ENCODE results near the gene PRSS21.
A peak's percentile ranks its signal among the peaks of the same experiment; 100 is the strongest.

Gene PRSS21

GRCh38 chr16:2779978-2780898, 36.8 kb upstream of the PRSS21 start:
- no peak for DNase-seq (ENCODE audit: low read depth)

DNA sequence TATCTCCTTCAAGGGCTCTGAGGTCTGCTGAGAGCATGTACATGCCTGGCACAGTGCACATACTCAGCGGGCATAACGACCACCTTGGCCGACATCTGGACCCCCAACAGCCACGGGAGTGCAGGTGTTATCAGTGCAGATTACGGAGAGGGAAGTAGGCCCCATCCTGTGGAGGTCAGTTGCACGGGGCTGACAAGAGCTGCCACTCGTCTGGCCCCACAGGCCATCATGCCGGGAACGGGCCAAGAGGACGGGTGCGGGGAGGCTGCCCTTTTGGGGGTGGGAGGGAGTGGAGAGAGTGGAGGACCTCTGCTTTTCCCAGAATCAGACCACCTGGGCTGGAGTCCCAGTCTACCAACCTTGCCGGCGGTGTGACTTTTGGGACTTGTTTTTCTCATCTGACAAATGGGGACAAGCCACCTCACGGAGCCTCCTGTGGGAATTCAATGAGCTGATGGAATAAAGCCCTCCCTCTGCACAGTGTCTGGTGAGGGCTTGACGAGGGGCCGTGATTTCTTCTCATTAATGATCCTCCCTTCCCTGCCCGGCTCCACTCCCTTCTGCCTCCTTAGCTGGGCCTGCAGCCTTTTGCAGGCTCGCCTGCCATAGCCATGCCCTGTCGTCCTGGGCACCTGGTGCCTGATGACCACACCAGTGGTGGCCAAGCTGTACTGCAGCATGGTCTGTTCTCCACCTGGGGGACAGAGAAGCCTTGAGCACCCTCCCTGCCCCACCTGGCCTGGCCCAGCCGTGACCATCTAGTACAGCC, 34.3 kb upstream of the PRSS21 start:
- DNase-seq (ENCODE audit: low read depth) = no peak

DNA sequence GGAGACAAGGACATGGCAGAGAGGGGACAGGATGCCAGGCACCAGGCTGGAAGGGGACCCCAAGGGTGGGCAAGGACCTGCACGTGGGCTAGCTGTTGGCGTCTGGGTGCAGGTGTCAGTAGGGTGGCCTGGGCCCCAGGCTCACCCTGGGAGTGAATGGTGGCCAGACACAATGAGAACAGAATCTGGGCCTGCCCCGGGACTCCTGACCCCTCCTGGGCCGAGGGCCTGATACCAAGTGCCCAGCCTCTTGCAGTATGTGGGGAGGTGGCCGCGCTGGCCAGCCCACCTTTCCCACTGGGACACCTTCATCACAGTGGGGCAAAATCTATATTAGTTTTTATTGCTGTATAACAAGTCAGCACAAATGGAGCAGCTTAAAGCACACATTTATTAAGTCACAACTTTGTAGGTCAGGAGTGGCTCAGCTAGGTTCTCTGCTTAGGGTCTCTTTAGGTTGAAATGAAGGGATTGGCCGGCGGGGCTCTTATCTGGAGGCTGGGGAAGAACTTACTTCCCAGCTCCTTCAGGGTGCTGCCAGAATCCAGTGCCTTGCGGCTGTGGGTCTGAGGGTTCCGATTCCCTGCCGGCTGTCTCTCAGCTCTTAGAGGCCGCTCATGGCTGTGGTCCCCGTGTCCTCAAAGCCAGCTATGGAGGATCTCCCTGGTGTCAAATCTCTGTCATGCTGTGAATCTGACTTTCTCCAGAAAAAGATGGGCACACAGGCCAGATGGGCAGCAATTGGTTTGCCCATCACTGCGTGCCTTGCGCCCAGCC, 33.3 kb upstream of the PRSS21 start:
- no peak for DNase-seq (ENCODE audit: low read depth)

GRCh38 chr16:2784358-2785100, 32.5 kb upstream of the PRSS21 start:
- no peak for DNase-seq (ENCODE audit: low read depth)

DNA sequence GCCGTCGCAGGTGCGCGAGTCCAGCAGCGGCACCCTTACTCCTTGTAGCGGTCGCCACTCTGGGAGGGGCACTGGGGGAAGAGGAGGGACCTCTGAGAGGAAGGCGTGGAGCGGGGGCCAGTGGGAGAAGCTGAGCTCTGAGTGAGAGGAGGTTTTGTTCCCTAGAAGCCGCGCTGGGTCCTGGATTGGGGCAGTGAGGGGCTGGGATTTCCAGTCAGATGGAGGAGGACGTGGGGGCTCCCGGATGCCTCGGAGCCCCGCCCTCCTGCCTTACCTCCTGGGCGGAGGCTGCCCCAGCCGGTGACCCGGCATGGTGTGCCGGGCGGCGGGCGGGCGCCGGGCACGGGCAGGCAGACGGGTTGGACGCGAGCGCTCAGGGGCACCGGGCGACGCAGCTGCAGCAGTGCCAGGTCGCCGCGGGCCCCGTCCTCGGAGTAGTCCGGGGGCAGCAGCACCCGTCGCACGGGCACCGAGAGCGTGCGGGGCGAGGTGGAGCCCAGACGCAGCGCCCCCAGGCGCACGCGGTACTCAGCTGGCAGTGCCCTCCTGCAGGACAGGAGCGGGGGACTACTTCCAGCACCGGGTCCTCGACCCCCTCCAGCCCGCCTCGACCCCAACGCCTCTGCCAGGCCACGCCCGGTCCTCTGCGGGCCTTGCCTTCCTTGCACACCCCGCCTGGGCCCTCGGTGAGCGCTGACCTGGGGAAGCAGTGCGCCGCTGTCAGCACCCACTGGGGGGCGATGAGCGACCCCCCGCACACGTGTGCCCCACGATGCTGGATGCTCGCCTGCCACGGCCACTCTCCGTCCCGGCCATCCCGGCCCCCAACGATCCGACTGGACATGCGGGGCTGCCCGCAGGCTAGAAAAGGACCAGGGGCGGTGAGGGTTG, 31.7 kb upstream of the PRSS21 start:
- DNase-seq (ENCODE audit: low read depth) = peak; percentile 31

DNA sequence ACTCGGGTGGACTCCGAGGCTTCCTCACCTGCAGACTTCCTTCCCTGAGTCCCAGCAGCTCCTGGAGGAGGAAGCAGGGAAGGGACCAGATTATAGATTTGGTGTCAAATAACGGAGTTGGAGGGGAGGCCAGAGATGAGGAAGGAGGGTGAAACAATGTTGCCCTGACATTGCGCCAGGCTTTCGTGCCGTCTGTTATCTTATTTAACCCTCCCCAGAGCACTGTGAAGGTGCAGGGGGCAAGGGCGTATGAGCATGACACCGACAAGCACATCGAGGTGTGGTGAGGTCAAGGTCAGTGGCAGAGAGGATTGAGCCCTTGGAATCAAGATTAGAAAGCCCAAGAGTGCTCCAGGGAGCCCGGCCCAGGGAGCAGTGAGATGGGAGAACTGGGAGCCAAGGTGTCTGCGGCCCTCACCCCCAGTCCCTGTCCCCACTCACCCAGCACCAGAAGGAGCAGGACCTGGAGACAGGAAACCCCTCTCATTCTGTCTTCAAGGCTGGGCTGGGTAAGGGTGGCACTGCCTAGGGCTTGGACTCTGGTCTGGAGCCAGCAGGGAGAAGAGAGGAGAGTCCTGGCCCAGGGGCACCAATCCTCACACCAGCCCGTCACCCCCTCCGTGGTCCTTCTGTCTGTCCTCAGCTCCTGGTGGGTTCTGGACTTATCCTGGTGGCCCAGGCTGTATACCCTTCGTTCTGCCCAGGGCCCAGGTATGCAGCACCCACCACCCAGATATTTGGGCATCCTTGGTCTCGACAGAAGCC, 30.8 kb upstream of the PRSS21 start:
- DNase-seq (ENCODE audit: low read depth) = no peak

- no peak for DNase-seq (ENCODE audit: low read depth)
Observed at GRCh38 chr16:2786826-2787151, 30.2 kb upstream of the PRSS21 start.

- DNase-seq (ENCODE audit: low read depth) = no peak
Observed at GRCh38 chr16:2787406-2787805, 29.6 kb upstream of the PRSS21 start, which contains the start of gene PRSS33. TSS of gene PRSS33 (minus strand) at chr16:2787560. CDS start at chr16:2786547, 1,013 bp downstream.

- no peak for DNase-seq (ENCODE audit: low read depth)
Observed at GRCh38 chr16:2787961-2788360, 29.1 kb upstream of the PRSS21 start.

- no peak for DNase-seq (ENCODE audit: low read depth)
Observed at GRCh38 chr16:2790631-2791030, 26.4 kb upstream of the PRSS21 start.

DNA sequence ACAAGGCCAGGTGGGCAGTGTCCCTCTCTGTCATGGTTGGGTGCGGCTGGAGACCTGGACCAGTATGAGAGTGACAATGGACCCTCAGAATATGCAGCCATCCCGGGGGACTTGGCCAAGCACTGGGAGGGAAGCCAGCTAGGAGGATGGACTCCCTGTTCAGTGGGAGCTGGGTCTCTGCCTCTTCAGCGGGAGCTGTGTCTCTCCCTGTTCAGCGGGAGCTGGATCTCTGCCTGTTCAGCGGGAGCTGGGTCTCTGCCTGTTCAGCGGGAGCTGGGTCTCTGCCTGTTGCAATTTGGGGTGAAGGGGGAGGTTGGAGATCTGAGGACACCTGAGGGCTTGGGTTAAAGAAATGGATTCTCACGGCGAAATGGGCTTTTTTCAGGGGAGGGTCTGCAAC, 25.9 kb upstream of the PRSS21 start:
- no peak for DNase-seq (ENCODE audit: low read depth)

DNA sequence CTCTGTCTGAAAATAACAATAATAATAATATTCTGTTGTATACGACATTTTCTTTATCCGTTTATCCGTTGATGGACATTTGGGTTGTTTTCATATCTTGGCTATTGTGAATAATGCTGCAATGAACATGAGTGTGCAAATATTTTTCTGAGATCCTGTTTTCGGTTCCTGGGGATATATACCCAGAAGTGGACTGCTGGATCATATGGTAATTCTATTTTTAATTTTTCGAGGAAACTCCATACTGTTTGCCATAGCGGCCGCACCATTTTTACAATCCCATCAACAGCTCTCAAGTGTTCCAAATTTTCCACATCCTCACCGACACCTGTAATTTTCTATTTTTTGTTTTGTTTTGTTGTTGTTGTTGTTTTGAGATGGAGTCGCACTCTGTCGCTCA, 24.1 kb upstream of the PRSS21 start:
- no peak for DNase-seq (ENCODE audit: low read depth)

GRCh38 chr16:2795395-2796143, 21.5 kb upstream of the PRSS21 start:
- DNase-seq (ENCODE audit: low read depth) = no peak

GRCh38 chr16:2798723-2799204, 18.3 kb upstream of the PRSS21 start:
- DNase-seq (ENCODE audit: low read depth) = no peak

DNA sequence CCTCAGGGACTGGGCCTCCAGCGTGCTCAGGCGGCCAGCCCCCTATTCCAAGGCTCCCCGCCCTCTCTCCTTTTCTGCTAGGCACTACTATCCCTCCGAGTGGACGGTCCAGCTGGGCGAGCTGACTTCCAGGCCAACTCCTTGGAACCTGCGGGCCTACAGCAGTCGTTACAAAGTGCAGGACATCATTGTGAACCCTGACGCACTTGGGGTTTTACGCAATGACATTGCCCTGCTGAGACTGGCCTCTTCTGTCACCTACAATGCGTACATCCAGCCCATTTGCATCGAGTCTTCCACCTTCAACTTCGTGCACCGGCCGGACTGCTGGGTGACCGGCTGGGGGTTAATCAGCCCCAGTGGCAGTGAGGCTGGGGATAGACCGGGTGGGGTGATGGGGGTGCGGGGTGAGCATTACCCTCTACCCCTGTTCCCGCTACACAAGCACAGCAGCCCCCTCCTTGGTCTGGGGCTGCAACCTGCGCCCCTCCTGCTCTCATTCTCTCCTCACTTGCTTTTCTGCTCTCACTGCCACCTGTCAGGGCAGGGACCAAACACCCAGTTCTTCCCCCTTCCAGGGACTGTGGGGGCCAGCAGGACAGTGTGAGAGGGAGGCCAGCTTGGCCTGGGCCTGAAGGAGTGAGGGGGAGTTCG, 17.7 kb upstream of the PRSS21 start:
- DNase-seq (ENCODE audit: low read depth) = no peak

DNA sequence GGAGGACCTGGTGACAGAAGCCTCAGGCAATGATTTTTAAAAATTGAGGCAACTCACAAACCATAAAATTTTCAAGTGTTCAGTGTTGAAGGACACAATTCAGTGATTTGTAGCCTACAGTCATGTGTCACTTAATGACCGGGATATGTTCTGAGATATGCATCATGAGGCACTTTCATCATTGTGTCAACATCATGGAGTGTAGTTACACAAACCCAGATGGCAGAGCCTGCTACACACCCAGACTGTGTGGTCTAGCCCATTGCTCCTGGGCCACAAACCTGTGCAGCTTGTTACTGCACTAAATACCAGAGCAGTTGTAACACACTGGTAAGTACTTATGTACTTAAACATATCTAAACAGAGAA, 17.2 kb upstream of the PRSS21 start:
- no peak for DNase-seq (ENCODE audit: low read depth)

- DNase-seq (ENCODE audit: low read depth) = no peak
Observed at GRCh38 chr16:2803545-2804195, 13.4 kb upstream of the PRSS21 start.

- no peak for DNase-seq (ENCODE audit: low read depth)
Observed at GRCh38 chr16:2804728-2805127, 12.3 kb upstream of the PRSS21 start.

Data from stimulated activated CD8-positive, alpha-beta memory T cell treated with anti-CD3 and anti-CD28 coated beads, Interleukin-15, amount 100 ng/mL, for 24 hours (primary cell).